ENCODE data around the gene CHERP.
"Not testable (repeated sequence)": the region's sequence is repeated elsewhere in the genome, so short reads cannot be mapped to it uniquely, and the experiment has no call there.

CHERP gene

GRCh38 chr19:16577531-16577985 is 35.3 kb upstream of the CHERP start:
- no peak for DNase-seq (ENCODE audit: low read depth, low spot score)

DNA sequence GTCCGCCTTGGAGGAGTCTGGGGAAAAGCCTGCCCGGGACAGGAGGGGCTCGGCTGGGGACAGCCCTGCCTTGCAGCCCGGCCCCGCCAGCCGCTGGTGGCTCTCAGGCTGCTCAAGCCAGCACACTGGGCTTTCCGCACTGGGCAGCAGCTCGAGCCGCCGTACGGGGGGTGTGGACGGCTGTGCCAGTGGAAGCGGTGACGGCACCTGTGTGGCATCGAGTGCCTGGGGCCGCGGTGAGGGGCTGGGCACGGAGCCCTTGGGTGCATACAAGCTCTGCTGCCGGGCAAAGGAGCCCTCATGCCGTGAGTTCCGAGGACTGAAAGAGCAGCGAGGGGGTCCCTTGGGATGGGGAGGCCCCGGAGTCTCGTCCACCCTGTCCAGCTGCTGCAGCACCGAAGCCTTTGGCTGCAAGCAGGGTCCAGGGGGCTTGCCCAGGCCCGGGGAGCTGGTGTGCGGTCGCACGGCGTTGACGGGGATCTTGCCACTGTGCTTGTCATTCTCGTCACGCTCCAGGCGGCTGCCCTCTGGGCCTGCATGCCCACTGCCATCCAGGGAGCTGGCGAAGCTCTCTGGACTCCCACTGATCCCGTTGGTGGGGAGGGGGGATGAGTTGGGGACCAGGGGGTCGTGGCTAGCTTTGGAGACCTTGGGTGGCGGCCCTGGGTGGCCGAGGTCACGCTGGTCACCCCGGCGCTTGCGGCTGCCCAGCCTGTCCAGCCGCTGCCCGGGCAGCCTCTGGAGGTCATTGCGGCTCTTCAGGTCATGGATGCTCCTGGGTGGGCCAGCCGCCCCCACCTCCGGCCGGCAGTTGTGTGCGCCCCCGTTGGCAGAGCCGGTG is 34.7 kb upstream of the CHERP start:
- no peak for DNase-seq (ENCODE audit: low read depth, low spot score)

DNA sequence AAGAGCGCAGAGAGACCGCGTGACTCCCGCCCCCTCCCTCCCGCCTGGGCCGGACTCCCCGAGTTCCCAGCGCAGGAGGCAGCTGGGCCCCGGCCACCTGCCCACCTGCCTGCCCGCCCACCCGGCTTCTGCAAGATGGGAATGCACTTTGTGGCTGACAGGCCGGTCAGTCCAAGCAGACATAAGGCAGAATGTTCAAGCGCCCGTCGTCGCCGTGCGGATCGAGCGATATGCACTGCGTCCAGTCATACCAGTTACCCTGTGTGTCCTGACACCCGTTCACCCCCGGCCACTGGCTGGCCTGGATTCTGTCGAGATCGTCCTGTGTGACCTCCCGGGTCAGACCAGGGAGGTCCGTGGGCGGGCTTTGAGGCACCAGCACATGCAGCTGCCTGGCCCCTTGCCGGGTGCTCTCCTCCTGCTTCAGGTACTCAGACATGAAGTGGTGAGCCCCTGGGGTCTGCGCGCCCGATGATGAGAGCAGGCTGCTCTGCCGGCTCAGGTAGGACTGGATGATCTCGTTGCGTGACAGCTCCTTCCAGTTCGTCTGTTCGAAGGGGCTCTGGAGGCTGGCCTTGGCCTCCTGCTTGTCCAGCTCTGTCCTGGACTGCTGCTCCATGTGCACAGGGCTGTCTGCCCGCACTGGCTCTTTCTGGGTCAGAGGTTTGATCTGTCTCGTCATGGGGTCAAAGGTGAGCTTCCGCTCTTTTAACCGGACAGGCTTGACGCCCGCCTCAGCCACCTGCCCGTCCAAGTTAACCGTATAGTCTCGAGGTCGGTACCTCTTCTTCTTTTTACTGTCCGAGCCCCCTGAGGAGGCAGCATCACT is 33.8 kb upstream of the CHERP start:
- no peak for DNase-seq (ENCODE audit: low read depth, low spot score)

DNA sequence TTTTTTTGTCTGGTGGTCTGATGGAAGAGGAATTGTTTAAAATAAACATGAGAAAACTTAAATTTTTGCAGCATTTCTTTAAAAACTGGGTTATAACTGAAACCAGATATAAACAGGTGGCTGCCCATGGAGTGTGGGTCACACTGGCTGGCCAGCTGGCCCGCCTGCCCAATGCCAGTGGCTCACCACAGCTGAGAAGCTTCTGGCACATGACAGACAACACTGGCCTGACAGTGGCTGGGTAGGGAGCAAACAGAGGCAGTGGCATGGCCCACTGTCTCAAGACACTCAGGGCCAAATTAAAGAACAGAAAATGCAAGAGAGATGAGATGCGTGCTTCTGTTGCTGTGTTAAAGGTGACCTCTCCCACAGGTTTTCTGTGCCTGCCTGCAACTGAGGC is 33.0 kb upstream of the CHERP start:
- no peak for DNase-seq (ENCODE audit: low read depth, low spot score)

DNA sequence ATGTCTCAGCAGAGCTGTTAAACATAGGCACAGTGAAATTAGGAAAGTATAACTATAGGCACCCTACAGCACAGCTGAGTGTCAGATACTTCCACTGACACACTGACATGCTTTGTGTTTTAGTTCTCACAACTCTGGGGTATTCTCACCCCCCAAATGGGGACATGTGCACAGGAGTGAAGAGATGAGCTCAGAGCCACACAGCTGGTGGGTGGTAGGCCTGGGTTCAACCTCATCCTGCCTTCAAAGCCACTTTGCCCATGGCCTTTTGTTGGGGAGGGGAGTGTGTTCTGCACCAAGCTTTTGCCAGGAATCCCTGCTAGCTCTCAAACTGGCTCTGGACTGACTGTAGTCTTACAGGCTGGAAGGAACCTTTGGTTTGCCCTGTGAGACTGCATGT is 31.7 kb upstream of the CHERP start:
- DNase-seq (ENCODE audit: low read depth, low spot score), result no peak

DNA sequence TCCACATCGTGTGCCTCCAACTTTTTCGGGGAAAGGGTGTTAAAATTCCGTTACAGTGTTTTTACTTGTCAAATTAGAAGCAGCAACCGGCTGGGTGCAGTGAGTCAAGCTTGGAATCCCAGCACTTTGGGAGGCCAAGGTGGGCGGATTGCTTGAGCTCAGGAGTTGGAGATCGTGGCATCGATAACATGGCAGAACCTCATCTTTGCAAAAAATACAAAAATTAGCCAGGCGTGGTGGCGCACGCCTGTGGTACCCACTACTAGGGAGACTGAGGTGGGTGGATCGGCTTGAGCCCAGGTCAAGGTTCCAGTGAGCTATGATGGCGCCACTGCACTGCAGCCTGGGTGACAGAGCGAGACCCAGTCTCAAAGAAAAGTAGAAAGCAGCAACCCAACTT is 31.1 kb upstream of the CHERP start:
- DNase-seq (ENCODE audit: low read depth, low spot score), result no peak

- DNase-seq (ENCODE audit: low read depth, low spot score), result peak; percentile 71
These were observed 30.3 kb upstream of the CHERP start, which contains the start of gene SLC35E1 for GRCh38 chr19:16572332-16573211. SLC35E1 (minus strand) TSS chr19:16572415; CDS start chr19:16572364, 51 bp downstream.

DNA sequence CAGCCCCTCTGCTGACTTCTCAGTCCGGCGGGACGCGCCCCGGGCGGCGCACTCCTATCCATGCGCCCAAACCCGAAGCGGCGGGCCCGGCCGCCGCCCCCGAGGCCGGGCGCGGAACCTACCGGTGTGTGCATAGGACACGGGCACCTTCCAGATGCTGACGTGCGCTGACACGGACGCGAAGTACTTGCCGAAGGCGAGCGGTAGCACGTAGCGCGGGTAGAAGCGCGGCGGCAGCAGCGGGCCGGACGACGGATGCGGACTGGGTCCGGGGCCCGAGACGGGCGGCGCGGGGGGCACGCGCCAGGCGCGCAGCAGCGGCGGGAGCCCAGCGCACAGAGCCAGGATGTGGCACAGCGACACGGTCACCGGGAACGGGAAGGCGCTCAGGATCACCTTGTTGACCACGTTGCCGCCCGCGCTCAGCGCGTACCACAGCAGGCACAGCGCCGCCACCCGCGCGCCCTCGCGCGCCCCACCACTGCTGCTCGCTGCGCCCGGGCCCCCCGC is 29.6 kb upstream of the CHERP start:
- no peak for DNase-seq (ENCODE audit: low read depth, low spot score)

DNA sequence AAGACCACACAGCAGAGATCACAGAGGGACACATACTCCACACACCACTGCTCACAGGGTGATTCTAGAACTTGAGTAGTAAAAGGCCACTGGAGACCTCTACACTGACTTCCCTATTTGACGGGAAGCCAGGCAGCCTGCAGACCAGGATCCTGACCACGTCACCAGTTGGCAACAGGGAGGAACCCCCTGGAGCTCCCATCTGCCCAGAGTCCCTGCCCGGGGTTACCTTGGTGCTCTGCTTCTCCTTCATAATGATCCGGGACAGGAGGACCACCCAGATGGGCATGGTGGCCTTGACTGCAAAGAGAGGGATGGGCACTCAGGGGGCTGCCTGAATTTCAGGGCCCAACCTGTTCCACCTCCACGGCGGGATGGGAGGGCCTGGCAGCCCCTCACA is 29.0 kb upstream of the CHERP start:
- DNase-seq (ENCODE audit: low read depth, low spot score), result no peak

- no peak for DNase-seq (ENCODE audit: low read depth, low spot score)
These were observed 27.5 kb upstream of the CHERP start for GRCh38 chr19:16569609-16570320.

GRCh38 chr19:16566702-16567101 is 24.5 kb upstream of the CHERP start:
- DNase-seq (ENCODE audit: low read depth, low spot score), result no peak

GRCh38 chr19:16566161-16566560 is 23.9 kb upstream of the CHERP start:
- no peak for DNase-seq (ENCODE audit: low read depth, low spot score)

GRCh38 chr19:16564842-16565241 is 22.6 kb upstream of the CHERP start:
- DNase-seq (ENCODE audit: low read depth, low spot score), result no peak

- no peak for DNase-seq (ENCODE audit: low read depth, low spot score)
These were observed 20.4 kb upstream of the CHERP start for GRCh38 chr19:16562608-16563025.

- DNase-seq (ENCODE audit: low read depth, low spot score), result no peak
These were observed 19.1 kb upstream of the CHERP start for GRCh38 chr19:16561382-16561781.

GRCh38 chr19:16559780-16560276 is 17.6 kb upstream of the CHERP start:
- DNase-seq (ENCODE audit: low read depth, low spot score), result no peak

DNA sequence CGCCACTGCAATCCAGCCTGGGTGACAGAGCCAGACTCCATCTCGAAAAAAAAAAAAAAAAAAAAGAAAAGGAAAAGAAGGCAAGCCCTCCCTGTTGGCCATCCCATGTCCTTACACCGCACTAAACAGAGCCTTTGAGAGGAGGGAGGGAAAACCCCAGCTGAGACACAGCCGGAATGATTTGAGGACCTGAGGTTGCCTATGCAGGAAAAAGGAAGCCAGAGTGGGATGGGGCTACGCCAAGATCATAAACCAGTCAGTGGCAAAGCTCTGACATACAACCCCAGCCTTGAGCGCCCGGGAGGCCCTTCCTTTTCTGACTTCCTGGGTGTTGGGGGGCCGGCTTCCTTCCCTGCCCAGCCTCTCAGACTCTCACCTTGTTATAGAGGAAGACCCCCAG is 12.5 kb upstream of the CHERP start:
- DNase-seq (ENCODE audit: low read depth, low spot score), result no peak

DNA sequence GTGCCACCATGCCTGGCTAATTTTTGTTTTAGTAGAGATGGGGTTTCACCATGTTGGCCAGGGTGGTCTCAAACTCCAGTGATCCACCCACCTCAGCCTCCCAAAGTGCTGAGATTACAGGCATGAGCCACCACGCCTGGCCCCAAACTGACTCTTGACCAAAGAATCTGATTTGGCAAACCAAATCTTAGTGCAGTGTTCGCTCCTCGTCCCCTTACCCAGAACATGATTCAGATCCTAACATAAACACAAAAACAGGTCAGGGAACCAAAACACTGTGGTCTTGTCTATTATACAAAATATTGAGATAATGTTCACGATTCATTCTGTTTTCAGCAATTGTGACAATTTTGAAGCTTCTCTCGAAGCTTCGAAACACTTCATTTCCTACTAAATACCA is 9.7 kb upstream of the CHERP start:
- DNase-seq (ENCODE audit: low read depth, low spot score), result not testable (repeated sequence)

DNA sequence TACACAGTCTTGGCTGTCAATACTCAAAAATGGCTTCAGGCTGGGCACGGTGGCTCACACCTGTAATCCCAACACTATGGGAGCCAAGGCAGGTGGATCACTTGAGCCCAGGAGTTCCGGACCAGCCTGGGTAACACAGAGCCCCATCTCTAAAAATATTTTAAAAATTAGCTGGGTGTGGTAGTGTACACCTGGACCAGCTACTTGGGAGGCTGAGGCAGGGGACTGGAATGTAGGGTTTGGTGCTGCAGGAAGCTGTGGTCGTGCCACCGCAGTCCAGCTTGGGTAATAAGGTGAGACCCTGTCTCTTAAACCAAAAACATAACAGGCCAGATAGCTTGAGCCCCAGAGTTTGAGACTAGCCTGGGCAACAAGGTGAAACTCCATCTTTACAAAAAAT is 6.7 kb upstream of the CHERP start:
- no peak for DNase-seq (ENCODE audit: low read depth, low spot score)

DNA sequence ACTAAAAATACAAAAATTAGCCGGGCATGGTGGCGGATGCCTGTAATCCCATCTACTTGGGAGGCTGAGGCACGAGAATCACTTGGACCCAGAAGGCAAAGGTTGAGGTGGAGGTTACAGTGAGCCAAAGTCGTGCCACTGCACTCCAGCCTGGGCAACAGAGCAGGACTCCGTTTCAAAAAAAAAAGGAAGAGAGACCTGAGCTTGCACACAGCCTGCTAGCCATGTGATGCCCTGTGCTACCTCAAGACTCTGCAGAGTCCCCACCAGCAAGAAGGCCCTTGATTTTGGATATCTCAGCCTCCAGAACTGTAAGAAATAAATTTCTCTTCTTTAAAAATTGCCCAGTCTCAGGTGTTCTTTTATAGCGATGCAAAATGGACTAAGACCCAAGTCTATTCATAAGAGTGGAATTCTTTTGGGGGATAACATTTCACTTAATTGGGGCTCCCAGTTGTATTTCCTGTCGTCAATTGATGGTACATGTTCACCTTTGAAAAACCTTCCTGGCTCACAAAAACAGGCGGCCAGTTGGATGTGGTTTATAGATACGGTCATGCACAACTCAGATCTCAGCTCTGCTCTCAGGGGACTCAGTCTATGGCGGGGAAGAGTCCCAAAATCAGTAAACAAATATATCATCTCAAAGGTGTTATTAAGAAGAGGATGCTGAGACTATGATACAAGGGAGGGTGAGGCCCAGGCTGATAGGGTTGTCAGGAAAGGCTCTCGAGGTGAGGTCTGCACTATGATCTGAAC is 2.4 kb upstream of the CHERP start:
- DNase-seq (ENCODE audit: low read depth, low spot score), result no peak

Data from activated naive CD8-positive, alpha-beta T cell treated with anti-CD3 and anti-CD28 coated beads, Interleukin-2, amount 50 U/mL, for 16 hours (primary cell).